GM18870 (cell line): ENCODE results near the gene APOL4.
"Not testable (repeated sequence)": the region's sequence is repeated elsewhere in the genome, so short reads cannot be mapped to it uniquely, and the experiment has no call there.

ENCODE experiments used
- ATAC-seq: cut with Tn5 transposase; IDR thresholded peaks from one replicate; pipeline ENCODE4 v1.9.1; 2021; ENCODE audit warnings: moderate library complexity; ENCODE audit not compliant: unreplicated experiment

The APOL4 gene

DNA sequence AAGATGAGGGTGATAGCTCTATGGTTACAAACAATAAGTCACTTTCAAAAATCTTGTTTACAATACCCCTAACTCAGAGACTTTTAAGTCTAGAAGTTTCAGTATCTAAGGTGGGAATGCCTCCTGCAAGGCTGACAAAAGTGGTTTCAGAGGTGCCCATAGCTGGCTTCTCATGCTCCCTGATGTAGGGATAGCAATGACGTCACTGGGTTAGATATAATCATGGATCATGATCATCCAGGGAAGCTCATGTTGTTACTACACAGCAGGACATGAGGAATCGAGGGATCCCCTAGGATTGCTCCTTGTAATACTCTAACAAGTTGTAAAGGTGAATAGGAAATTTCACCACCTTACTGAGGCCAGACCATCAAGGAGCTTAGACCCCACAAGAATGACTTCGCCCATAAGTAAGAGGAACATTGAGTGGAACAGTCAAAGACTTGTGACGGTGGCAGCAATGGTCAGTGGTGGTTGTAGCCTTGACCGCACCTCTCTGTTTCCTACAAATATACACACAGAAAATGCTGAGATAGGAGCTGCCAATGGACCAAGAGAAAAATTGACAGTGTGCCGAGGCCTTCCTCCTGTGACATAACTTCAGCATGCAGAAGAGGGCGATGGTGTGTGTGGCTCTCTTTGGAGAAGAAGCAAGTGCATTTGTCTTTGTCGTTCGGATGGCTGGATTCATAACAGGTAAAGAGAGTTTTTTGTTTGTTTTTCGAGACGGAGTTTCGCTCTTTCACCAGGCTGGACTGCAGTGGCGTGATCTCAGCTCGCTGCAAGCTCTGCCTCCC is 15.6 kb downstream of the APOL4 start:
- no peak for ATAC-seq

DNA sequence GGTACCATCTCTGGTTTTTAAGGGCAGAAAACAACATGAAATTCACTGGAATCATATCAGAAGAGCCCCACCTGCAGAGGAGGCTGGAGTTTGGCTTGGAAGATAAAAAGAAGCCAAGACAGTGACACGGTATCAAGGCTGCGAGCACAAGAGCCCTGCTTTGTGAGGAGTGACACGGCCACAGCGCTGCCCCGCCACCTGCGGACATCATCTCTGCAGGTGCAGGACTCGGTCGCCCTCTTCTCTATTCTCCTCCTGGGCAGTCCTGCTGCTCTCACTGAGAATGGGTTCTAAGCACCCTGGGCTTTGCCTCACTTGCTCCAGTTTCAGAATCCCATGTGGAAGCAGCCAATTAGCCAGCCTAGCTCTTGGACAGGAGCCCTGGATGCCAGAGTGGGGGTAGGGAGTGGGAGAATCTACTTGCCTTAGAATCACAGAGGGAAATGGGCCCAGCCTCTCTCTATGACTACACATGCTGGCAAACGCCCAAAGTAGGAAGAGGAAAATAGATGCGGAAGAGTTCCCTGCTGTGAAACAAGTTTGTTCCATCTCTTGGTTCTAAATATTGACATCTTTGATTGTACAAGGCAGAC is 17.1 kb downstream of the APOL4 start:
- no peak for ATAC-seq

DNA sequence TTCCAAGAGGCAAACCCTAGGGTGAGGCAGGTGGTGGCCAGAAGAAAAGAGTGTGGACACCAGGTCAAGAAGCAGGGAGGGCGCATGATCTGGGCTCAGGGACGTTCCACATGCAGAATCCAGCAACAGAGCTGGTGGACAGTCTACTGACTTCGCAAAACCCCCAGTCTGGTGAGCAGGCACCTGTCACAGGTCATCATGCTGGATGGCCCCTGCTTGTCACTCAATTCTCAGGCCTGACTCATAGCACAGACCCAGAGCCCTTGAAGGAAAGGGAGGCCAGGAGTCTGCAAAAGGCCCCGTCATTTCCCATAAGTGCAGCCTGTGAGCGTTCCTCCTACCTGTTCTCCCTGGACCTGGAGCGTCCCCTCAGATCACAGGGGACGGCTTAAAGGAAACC is 18.2 kb downstream of the APOL4 start:
- no peak for ATAC-seq

DNA sequence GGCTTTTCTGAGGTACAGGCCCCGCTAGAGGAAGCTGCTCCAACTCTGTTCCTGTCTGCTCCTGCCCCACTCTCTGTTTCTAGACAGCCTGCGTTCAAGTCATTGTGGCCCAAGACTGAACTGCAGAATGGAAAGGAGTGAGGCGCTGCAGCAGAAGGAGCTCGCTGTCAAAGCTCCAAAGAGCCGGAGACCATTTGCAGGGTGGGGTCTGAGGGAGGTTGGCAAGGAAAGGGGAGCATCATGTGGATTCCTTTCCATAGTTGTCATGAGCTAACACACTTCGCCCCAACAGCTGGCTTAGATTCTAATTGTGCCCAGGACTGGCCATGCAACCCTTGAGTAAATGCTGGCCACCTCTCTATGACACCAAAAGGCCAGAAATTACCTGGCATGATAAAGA is 18.8 kb downstream of the APOL4 start:
- no peak for ATAC-seq

DNA sequence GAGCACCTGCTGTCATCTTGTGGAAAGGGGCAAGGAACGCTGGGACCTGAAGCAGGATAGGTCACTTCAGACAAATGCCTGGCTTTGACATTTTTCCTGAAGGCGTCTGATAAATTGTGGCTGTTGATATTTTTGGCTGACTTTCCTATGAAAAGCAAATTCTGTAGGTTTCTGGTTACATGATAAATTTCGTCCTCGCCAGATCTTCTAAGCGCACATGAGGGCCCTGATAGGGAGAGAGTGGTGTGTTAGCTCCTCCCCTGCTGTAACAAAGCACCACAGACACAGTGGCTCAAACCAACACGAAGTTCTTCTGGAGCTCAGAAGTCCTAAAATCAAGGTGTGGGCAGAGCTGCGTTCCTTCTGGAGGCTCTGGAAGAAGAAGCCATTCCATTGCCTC is 19.6 kb downstream of the APOL4 start:
- ATAC-seq = no peak

DNA sequence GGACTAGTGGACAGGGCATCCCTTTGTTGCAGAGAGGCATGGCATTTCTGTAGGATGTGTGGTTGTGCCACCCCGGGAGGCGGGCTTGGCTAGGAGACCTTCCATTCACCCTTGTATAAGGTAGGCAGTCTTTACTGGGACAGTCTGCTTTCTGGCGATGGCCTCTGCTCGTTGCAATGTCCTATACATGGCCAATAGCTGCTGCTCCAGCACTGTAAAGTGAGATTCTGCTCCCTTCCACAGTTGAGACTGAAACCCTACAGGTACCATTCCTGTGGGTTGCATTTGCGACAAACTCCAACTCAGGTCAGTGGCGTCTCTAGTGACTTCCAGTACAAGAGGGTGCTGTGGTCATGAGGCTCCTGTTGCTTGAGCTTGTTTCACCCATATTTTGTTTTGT is 20.7 kb downstream of the APOL4 start:
- ATAC-seq = no peak

DNA sequence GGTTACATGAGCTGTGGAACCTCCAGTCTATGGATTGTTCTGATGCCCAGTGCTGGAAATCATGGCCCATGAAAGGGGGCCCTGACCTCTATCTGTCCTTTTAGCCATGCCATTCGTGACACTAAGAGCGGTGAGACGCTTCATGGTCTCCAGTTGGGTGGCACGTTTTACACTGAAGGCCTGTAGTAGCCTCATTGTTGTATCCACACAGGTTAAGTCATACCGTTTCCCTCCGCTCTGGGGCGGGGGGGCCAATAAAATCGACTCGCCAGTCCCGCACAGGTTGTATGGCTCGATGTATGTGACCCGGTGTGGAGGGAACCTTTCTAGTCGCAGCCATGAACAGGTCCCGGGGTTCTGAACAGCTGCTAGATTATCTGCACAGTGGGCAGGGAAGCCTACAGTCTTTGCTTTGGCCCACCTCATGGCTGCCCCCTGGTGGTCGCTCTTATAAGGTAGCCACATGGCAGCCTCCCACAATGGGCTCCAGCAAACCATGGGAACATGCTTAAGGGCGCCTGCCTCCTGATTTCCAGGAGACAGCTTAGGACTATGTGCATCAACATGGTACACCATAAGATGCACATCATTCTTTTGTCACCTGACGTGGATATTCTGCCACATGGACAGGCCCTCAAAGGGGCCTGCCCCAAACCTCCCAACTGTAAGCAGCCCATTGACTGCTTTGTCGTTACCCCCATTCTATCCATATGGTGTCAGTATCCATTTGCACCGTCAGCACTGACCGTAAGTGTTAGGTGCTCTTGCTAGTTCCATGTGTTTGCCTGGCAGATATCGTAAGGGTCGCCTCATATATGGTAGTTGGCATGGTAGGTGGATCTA is 21.4 kb downstream of the APOL4 start:
- no peak for ATAC-seq

DNA sequence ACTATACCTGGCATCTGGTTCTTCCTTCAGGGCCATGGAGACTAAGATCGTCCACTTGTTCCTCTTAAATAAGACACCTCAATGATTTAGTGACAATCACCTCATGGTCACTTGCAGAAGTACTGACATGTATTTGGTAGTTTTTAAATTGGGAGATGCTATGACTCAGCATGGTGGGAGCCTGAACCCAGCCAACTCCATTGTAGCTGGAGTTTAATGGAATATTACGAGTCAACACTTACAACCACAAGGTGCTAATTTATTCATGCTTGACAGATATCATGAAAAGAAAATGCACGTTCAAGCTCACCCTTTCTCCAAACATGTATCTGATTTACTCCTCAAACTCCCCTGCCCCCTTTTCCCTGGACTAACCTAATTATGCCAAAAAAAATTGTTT is 24.4 kb downstream of the APOL4 start:
- no peak for ATAC-seq

DNA sequence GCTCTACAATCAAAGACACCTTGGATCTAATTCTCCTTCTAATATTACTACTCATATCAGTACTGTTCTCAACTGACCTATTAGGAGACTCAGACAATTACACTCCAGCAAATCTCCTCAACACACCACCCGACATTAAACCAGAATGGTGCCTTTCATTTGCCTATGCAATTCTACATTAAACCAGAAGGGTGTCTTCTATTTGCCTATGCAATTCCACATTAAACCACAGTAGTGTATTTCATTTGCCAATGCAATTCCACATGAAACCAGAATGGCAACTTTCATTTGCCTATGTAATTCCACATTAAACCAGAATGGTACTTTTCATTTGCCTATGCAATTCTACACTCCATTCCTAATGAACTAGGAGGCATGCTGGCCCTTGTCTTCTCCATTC is 25.7 kb downstream of the APOL4 start:
- ATAC-seq = no peak

DNA sequence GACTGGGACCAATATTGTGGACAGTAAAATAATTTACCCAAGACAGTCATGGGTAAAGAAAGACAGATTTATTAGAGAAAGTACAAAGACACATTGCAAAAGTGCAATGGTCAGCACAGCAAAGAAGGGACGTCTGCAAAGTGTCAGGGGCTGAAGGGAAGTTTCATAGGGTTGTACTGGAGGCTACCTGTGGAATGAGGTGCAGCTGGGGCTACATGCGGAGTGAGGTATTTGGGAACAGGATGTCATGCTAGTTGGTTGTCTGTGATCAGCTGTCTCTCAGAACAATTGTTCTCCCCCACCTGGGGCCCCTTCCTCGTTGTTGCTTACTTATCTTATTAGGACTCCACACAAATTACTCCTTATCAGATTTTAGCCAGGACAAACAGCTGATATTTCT is 29.7 kb downstream of the APOL4 start:
- ATAC-seq = no peak

DNA sequence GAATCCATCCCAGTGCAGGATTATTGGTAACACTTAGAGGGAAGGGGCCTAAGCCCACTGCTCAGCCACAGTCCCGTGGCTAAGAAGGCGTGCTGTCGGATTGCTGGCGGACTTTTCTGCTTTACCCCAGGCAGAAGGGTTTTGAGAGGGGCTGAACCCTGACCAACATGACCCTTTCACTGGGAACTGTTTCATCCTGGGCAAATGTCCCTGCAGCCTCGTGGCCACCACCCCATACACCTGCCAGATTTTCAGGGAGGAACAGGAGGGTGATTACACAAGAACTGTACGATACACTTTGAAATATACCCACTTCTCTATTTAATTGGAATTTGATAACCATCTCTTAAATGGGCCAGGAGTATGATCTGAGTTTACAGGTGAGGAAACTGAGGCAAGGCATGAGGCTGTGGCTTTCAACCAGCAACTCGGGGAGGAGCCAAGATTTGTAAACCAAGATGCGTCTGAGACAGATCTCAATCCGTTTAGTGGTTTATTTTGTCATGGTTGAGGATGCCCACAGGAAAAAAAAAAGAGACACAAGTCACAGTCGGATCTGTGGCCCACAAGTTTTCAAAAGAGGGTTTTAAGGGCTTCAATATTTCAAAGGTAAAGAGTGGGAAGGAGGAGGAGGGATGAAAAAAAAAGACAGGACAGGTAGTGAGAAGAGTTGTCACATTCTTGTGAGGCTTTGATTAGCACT is 34.9 kb downstream of the APOL4 start:
- no peak for ATAC-seq

DNA sequence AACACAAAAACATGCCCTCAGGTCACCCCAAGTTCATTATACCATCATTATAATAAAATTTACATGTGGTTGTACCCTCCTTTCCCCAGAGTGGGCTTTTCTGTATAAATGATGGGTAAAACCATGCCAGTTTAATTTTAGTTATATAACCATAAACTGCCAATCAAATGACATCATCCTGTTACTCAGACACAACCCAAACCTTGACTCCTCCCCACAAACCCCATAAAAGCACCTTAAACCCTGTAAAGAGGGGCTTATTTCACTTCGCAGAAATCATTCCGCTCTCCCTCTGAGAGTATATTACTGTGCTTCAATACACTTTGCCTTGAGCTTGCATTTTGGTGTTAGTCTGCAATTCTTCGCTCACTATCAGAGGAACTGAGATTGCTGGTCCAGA is 35.5 kb downstream of the APOL4 start:
- ATAC-seq = no peak

DNA sequence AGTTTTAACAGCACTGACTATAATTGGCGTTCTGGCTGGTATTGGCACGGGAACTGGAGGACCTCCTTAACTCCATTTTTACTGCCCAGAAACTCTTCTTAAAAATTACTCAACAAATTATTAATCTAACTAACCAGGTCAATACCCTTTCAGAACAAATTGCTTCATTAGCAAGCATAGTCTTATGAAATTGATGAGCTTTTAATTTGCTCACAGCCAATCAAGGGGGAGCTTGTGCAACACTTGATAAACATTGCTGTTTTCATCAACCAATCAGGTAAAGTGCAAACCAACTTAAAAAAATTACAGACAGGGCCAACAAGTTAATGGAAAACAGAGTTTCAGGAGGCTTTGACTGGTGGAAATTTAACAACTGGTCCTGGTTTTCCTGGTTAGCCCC is 36.5 kb downstream of the APOL4 start:
- ATAC-seq = no peak

DNA sequence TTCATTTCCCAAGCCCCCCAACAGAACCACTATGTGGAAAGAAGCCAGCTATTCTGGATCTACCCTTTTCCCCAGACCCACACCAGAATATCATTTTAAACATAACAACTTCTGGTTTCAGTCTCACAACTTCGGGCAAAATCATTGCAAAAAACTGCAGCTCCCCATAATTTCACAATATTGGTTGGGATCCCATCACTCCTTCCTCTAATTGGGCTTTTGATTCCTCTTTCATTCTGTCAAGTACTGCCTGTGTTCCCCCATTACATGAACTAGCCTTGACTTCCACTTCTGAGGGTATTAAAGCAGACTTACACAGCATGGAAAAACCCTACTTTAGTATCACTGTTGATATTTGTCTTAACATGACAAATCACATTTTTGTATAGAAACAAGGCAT is 37.0 kb downstream of the APOL4 start:
- no peak for ATAC-seq

DNA sequence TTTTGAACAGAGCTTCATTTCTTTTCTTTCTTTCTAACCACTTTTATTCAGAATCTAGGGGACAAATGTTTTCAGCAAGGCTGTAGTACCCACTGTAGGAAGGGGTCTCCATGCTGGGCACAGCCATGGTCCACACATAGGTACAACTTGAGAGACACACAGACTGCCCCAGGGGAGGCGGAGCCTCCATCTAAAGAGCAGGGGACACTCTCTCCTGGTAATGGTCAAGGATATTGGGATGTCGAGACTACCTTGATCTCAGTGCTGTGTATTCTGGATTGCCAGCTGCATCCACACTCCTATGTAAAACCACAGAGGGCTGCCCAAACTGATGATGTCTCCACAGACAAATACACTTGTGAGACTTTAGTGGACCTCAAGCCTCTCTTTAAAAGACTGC is 38.1 kb downstream of the APOL4 start:
- ATAC-seq = no peak

DNA sequence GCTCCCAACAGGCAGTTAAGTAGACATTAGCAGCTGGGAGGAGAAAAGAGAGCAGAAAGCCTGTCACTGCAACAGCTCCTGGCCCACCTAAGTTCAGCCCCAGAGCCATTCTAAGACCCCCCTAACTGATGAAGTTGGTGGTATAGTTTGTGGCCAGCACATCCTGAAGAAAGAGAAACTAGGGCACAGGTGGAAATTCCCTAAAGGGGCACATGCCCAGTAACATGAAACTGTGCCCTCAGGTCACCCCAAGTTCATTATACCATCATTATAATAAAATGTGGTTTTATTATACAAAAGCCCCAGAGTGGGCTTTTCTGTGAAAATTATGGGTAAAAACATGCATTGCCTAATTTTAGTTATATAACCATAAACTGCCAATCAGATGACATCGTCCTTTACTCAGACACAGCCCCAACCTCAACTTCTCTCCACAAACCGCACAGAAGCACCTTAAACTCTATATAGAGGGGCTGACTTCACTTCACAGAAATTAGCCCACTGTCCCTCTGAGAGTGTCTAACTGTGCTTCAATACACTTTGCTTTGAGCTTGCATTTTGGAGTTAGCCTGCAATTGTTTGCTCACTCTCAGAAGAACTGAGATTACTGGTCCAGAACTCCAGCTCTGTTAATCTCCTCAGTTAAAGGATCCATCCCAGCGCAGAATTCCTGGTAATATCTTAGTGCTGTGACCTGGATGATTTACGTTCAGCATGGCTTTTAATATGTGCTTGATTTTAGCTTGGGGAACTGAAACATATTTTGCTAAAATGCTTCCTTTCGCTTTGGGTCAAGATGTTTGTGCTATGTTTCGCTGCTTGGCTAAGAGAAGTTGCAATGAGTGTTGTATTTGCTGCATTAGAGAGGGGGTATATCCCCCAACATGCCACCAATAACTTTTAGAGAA is 39.2 kb downstream of the APOL4 start:
- ATAC-seq = peak; percentile 45

DNA sequence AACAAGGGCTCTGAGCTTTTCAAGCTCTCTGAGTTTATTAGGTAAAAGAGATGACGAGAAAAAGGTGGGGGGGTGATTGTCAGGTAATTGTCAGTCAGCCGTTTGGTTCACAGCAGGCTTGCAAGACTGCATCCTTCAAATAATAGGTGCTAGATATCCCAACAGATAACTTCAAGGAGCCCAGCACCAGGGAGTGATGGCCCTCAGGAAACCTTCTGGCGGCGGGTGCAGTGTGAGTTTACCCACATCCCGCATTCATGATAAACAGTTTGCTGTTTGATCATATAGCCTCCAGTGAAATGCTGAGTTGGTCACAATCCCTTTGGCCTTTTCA is 39.8 kb downstream of the APOL4 start:
- ATAC-seq = not testable (repeated sequence)

DNA sequence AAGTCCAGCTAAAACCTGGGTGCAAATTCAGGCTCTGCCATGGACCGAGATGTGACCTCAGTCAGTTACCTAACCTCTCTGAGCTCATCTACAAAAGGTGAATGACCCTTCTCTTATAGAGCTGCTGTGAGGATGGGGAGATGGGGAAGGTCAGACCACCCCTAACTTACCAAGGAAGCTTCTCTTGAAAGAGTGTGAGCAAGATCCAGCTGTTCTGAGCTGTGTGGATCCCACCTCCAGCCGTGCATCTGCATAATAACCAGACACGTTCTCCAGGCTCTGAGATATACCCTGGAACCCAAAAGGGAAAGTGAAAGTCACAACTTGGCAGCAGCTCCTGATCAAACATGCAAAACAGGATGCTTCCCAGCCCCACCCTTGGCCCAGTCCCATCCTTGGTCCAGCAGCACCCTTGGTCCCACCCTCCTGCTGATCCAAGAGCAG is 41.1 kb downstream of the APOL4 start, which contains the start of gene APOL3:
TSS of gene APOL3 (minus strand) at position 257 of the 444 bp plus-strand sequence. CDS start 11,700 bp downstream, outside the sequence.
- ATAC-seq = no peak

DNA sequence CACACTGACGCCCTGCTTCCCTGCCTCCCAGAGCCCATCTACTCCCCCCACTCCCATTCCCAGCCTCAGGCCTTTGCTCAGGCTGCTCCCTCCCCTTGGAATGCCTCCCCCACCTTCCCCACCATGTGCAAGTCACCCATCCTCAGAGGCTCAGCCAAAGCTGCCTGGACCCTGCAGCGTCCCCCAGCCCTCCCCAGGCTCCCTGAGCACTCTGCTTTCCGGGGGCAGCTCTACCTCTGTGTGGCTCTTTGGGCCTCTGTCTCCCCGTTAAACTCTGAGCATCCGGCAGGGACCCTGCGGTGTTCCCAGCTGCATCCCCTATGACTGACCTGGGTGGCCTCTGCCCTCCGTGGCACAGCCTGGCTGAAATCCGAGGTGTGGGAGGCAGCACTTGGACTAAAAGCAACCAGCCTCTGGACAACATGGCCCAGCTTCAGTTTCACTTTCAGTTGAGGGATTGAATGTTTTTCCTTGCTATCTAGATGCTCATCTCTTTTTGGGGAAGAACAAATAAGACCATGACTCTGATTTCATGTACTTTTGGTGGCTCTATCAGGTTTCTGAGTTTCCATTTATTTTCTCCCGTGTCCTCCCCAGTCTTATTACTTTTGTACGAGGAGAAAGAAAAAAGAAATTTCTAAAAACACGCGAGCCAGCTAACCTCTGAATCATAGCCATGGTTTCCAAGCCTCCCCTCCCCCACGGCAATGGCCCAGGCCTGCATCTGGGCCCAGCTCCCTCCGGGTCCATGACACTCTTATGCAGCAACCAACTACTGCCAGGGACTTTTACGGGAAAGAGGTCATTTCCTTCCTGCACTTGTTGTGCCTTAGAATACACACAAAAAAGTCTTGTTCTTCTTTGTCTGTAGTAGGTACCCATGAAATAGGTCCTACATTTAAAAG is 44.8 kb downstream of the APOL4 start:
- ATAC-seq = no peak
